BE2C (cell line): ENCODE data around the gene MYH14.

Experiments
- DNase-seq: peaks from one replicate; pipeline ENCODE4 v3.0.0-alpha.2; 2020
- H3K27me3 ChIP-seq: fragments of 250-450 bp; sonication (Bioruptor Pico); 2 replicates; pipeline ENCODE4 v1.5.1; 2020; ENCODE audit warnings: mild to moderate bottlenecking
- H3K36me3 ChIP-seq: fragments of 250-450 bp; sonication (Bioruptor Pico); 2 replicates; pipeline ENCODE4 v1.5.1; 2020; ENCODE audit warnings: mild to moderate bottlenecking
- H3K4me1 ChIP-seq: fragments of 250-450 bp; sonication (Bioruptor Pico); 2 replicates; pipeline ENCODE4 v1.5.1; 2020
- H3K4me3 ChIP-seq: 2 replicates; pipeline ENCODE4 v1.5.1; 2011; ENCODE audit warnings: low read depth, low read length
- H3K9me3 ChIP-seq: fragments of 250-450 bp; sonication (Bioruptor Pico); 2 replicates; pipeline ENCODE4 v1.5.1; 2020
- TF ChIP-seq, protein P1 (sequence below): IDR thresholded peaks from 2 replicates; pipeline ENCODE4 v1.5.1; 2012; ENCODE audit warnings: mild to moderate bottlenecking, low read depth, low read length

The MYH14 gene

DNA sequence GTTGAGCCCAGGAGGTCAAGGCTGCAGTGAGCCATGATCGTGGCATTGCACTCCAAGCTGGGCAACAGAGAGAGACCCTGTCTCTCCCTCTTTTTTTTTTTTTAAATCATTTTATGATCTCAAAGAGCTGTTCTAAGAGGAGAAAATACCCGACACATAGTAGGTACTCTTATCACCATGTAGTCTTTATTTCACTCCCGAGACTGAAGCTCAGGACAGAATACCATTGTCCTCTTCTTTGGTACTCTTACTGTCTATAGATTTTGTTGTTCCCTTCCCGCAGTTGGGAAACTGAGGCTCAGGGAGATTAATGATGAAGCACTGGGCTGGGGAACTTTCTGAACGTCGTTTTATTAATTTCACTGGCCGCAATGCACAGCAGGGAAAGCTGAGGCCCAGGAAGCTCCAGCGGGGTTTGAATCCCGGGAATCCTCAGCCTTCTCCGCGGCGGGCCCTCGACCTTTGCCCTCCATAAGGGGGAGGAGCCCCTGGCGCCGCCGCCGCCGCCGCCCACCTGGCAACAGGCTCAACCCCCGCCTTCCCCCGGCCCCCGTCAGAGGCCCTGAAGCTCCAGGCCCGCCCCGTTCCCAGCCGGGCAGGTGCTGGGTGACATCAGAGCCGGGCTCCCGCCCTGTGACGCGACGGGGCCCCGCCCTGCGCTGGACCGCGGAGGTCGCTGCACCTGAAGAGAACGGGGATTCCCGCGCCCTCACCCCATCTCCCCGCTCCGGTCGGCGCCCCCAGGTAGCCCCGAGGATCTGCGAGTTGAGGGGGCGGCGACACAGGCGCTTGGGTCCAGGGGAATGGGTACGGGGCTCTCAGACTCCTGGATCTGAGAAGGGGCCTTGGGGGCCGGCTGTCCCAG, 1.6 kb downstream of the MYH14 start:
- Histone ChIP-seq H3K36me3 (no peaks in the 10 kb centered on the region), H3K4me1 (no peaks in the 10 kb centered on the region), H3K4me3 (no peak overlapping the region), H3K27me3 (no peaks in the 10 kb centered on the region), H3K9me3 (peaks cover 5% of the 10 kb centered on the region)
- no peak for DNase-seq
- TF ChIP-seq, protein P1, sequence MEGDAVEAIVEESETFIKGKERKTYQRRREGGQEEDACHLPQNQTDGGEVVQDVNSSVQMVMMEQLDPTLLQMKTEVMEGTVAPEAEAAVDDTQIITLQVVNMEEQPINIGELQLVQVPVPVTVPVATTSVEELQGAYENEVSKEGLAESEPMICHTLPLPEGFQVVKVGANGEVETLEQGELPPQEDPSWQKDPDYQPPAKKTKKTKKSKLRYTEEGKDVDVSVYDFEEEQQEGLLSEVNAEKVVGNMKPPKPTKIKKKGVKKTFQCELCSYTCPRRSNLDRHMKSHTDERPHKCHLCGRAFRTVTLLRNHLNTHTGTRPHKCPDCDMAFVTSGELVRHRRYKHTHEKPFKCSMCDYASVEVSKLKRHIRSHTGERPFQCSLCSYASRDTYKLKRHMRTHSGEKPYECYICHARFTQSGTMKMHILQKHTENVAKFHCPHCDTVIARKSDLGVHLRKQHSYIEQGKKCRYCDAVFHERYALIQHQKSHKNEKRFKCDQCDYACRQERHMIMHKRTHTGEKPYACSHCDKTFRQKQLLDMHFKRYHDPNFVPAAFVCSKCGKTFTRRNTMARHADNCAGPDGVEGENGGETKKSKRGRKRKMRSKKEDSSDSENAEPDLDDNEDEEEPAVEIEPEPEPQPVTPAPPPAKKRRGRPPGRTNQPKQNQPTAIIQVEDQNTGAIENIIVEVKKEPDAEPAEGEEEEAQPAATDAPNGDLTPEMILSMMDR = no peak

DNA sequence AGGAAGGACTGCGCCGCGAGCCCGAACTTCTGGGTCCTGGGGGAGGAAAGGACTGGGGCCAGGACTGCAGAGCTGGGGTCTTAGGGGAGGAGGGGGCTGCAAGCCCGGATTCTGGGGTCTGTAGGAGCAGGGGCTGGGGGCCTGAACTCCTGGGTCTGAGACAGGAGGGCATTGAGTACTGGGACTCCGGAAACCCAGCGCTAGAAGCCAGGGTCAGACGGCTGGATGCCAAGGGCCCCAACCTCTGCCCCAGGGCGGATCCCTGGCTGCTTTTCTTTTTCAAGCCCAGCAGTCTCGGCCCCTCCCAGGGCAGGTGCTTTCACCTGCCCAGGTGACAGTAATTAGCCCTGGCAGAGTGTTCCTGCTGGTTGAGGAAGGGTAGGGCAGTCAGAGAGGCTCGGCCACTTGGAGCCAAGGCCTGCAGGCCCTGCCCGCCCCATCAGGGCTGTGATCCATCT, 2.3 kb downstream of the MYH14 start:
- DNase-seq = no peak
- Histone ChIP-seq H3K4me3 (no peak overlapping the region), H3K9me3 (peaks cover 5% of the 10 kb centered on the region), H3K4me1 (no peaks in the 10 kb centered on the region), H3K27me3 (no peaks in the 10 kb centered on the region), H3K36me3 (no peaks in the 10 kb centered on the region)
- TF ChIP-seq, protein P1 = no peak

- no peaks in the 10 kb centered on the region for H3K4me1 ChIP-seq
- H3K9me3 ChIP-seq = peaks cover 5% of the 10 kb centered on the region
- H3K4me3 ChIP-seq = no peak overlapping the region
- TF ChIP-seq, protein P1 = no peak
- DNase-seq = no peak
- H3K36me3 ChIP-seq = no peaks in the 10 kb centered on the region
- H3K27me3 ChIP-seq = no peaks in the 10 kb centered on the region
Measured at GRCh38 chr19:50206191-50206590, 2.8 kb downstream of the MYH14 start.

DNA sequence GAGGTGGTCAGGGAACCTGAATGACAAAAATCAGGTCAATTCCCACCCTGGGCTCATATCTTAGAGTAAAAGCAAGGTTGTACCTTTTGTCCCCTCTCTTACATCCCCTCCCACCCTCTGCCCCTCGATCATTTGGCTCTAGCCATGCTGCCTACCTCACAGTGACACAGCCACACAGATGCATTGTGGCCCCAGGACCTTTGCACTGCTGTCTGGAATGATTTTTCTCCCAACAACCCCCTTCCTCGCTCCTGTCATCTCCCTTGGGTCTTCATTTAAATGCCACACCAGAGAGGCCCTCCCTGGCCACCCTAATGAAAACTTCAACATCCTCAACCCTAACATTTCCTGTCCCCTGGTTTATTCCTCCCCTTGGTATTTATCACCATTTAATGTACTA, 4.3 kb downstream of the MYH14 start:
- Histone ChIP-seq H3K4me1 (no peaks in the 10 kb centered on the region), H3K36me3 (no peaks in the 10 kb centered on the region), H3K27me3 (no peaks in the 10 kb centered on the region), H3K9me3 (peaks cover 5% of the 10 kb centered on the region), H3K4me3 (no peak overlapping the region)
- TF ChIP-seq, protein P1 = no peak
- no peak for DNase-seq

- DNase-seq = no peak
- H3K36me3 ChIP-seq = no peaks in the 10 kb centered on the region
- TF ChIP-seq, protein P1 = no peak
- no peak overlapping the region for H3K4me3 ChIP-seq
- no peaks in the 10 kb centered on the region for H3K9me3 ChIP-seq
- no peaks in the 10 kb centered on the region for H3K27me3 ChIP-seq
- no peaks in the 10 kb centered on the region for H3K4me1 ChIP-seq
Measured at GRCh38 chr19:50209131-50209530, 5.7 kb downstream of the MYH14 start.

- TF ChIP-seq, protein P1 = no peak
- no peaks in the 10 kb centered on the region for H3K9me3 ChIP-seq
Measured at GRCh38 chr19:50210425-50210824, 7.0 kb downstream of the MYH14 start.

More at GRCh38 chr19:50210425-50210824, 7.0 kb downstream of the MYH14 start:
- no peak for DNase-seq
- Histone ChIP-seq H3K4me1 (no peaks in the 10 kb centered on the region), H3K27me3 (peaks cover 5% of the 10 kb centered on the region; the same call in 1 of the 2 replicates), H3K4me3 (no peak overlapping the region), H3K36me3 (no peaks in the 10 kb centered on the region)
